Measurements from ENCODE around the gene SCGN.

Gene SCGN

GRCh38 chr6:25652007-25652515, at the start of gene SCGN:
Gene SCGN, plus strand, starts transcription at chr6:25652215. Its CDS starts 189 bp downstream, at chr6:25652404.
- DNase-seq (ENCODE audit: low spot score): no peak

- DNase-seq (ENCODE audit: low spot score): no peak
Measured at GRCh38 chr6:25602674-25602982, 49.4 kb upstream of the SCGN start.

GRCh38 chr6:25603251-25603650, 48.8 kb upstream of the SCGN start:
- DNase-seq (ENCODE audit: low spot score): no peak

- DNase-seq (ENCODE audit: low spot score): no peak
Measured at GRCh38 chr6:25606151-25606550, 45.9 kb upstream of the SCGN start.

- DNase-seq (ENCODE audit: low spot score): peak; percentile 7
Measured at GRCh38 chr6:25608558-25609174, 43.3 kb upstream of the SCGN start.

DNA sequence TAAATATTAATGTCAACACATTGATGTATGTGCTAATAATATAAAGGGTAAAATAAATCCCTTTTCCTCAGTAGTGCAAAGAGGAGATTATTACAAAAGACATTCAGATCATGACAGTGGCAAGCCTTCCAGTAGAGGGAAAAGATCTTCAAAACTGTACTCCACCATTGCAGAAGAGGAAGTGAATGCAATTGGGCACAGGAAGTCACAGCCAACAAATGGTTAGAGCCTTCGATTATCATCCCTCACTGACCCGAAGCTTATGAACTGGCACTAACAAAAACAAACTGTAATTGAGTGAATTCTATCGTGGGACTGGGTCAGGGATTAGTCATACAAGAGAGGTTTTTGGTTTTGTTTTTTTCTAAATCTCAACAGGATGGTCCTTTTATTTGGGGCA, 39.3 kb upstream of the SCGN start:
- DNase-seq (ENCODE audit: low spot score): no peak

DNA sequence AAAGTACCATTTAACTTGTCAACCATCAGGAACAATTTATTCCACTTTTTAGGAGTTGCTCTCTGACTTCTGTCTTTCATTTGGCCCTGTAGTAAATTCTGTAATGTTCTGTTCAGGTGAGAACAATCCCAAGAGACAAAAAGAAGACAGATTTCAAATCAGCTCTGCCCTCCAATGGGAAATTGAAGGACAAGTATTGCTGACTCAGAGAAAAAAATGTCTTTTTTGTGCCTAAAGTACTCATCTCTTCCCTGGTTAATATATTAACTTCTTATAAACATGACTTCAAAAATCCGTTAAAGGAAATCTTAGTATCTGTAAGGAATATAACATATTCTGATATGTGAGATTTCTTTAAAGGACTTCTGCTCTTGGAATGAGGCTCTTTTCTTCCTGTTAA, 38.6 kb upstream of the SCGN start:
- no peak for DNase-seq (ENCODE audit: low spot score)

DNA sequence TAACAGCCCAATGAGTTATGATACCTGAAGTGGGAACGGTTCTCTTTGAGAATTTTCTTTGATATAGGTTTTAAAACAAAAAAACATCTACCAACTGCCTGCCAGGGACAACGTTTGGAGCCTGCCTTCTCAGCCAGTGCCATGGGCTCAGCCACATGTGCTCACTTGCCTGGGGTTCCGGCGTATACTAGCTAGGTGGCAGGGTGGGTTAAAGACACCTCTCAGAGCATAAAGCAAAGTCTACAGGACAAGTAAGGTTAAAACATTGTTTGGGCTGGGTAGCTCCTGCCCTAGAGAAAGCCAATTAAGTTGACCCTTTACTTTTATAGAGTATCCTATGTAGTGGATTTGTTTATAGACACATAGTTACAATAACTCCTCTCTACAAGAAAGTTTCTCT, 38.0 kb upstream of the SCGN start:
- no peak for DNase-seq (ENCODE audit: low spot score)

GRCh38 chr6:25615471-25615870, 36.5 kb upstream of the SCGN start:
- no peak for DNase-seq (ENCODE audit: low spot score)

GRCh38 chr6:25617997-25618396, 34.0 kb upstream of the SCGN start:
- DNase-seq (ENCODE audit: low spot score): no peak

DNA sequence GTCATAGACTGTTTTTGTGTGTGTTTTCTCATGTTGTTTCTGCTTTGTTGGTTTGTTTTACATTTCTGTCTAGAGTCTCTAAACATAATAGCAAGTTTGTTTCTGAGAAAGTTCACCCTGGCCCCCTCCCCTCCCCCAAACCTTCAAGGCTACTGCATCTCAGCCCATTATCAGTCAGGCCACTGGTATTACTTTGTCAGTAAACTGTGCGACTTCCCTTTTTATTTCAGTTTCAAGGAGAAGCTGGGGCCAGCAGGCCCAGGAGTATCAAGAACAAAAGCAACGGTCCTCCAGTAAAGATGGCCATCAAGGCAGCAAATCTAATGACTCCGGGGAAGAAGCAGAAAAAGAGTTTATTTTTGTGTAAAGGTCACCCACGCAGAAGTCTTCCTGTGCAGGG, 32.8 kb upstream of the SCGN start:
- DNase-seq (ENCODE audit: low spot score): no peak

GRCh38 chr6:25620391-25620790, 31.6 kb upstream of the SCGN start:
- DNase-seq (ENCODE audit: low spot score): no peak

- no peak for DNase-seq (ENCODE audit: low spot score)
Measured at GRCh38 chr6:25623065-25623464, 28.9 kb upstream of the SCGN start.

GRCh38 chr6:25623879-25624278, 28.1 kb upstream of the SCGN start:
- no peak for DNase-seq (ENCODE audit: low spot score)

- DNase-seq (ENCODE audit: low spot score): no peak
Measured at GRCh38 chr6:25627001-25627400, 25.0 kb upstream of the SCGN start.

DNA sequence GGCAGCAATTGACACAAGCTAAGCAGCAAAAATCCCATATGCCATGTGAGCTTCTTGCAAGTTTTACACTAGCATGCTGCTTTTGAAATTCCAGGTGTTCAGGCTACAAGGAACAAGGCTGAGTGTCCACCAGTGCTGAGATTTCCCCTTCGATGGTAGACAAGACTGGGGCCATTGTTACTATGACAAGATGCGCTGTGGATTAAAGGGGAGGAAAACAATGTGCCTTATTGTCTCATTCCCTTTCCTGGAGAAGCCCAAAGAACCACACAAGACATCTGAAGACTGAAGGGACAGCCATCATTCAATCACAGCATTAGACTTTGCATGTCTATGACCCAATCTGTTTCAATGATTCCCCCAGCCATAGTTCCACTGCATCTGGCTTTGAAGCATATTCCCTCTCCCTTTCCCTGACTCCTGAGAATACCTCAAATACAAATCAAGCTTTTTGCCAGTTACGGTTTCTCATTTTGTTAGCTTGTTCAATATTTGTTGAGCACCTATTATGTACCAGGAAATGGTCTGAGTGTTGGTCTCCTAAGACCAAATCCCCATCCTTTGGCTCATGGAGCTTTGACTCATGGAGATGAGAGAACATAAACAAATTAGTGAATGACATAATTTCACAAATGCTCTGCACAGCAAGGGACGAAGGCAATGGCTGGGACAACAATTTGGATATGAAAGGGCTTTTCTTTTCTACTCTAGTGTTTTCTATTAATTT, 23.4 kb upstream of the SCGN start:
- no peak for DNase-seq (ENCODE audit: low spot score)

DNA sequence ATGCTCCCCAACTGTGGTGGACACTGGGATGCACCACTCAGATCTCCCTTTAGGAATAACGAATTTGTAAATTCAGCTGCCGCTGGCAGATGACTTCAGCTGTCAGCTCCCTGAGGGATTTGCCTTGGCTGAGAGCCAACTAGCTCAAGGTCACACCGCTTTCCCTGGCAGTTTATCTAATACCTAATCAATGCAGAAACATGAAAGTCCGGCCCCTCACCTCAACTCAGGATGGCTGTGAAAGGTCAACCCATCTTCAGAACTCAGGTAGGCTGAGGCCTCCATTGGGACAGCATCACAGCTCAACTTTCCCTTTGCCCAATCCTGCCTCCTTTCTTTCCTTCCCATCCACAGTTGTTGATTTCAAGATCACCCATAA, 22.8 kb upstream of the SCGN start:
- DNase-seq (ENCODE audit: low spot score): no peak

- DNase-seq (ENCODE audit: low spot score): no peak
Measured at GRCh38 chr6:25630508-25631278, 21.3 kb upstream of the SCGN start.

DNA sequence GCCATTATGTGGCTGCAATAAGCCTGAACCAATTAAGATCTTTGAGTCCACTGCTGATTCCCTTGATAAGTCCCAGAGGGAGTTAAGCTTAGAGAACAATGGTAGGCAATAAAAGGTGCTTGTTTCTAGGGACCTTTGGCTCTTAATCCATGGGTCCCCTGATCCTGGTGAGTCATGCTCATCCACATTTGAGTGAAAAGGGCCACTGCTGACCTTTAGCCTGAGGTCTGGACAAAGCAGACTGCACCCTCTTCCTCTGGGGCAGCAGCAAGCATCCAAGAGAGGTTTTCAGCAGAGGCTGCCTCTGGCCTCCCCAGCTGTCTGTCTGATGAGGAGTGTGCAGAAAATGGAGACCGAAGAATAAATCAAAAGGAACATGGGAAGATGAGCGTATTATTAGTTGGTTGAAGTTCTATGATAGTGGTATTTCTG, 16.1 kb upstream of the SCGN start:
- no peak for DNase-seq (ENCODE audit: low spot score)

DNA sequence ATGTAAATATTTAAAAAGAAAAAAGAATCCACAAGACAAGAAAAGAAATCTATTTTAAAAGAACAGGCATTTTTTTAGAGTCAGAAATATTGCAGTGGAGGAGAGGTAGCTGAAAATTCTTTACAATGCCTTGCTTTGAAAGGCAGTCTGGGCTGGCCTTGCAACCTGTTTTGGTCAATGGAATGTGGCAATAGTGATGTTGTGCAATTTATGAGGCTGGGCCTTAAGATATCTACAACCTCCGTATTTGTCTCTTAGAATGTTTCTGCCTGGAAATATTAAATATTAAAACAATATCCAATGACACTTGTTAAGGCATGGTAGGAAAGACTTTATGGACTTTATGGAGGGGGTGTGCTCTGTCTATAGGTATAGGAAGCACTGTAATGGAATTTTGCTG, 14.8 kb upstream of the SCGN start:
- no peak for DNase-seq (ENCODE audit: low spot score)

DNA sequence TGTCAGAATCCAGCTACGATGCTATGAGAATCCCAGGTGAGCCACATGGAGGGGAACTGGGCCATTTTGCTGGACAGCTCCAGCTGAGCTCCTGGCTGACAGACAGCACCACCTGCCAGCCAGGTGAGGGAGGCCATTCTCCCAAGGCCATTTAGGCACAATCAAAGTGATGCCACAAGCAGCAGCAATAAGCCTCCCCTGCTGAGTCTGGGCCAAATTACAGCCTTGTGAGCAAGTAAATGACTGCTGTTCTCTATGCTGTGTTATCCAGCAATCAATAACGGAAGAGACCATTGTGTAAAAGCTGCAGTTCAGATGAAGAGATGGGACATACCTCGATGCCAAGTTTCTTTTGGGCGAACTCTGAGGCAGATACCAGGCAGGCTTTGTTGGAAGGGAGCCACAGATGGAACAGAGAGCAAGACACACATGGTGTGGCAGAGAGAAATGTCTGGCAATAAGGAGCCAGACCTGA, 14.0 kb upstream of the SCGN start:
- DNase-seq (ENCODE audit: low spot score): no peak

GRCh38 chr6:25639653-25640052, 12.4 kb upstream of the SCGN start:
- no peak for DNase-seq (ENCODE audit: low spot score)

DNA sequence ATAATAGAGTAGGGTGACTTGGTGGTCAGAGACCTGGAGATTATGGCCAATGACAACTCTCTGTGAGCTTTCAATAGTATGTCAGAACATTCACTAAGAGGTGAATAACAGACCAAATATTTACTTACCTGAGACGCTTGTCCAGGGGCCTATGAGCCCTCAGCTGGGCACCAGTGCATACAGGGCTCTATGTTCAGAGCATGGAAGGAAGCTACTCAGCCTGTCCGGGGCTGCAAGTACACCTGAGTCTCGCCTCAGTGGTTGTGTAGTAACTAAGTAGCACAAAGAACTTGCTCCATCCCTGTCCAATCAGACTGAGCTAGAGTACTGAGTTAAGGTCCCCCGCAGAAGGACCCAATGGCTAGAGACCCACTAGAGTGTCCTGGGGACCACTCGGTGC, 11.6 kb upstream of the SCGN start:
- DNase-seq (ENCODE audit: low spot score): no peak
